Fibroblast of pulmonary artery (primary cell): ENCODE results near the gene CORO6.
"Not testable (repeated sequence)": the region's sequence is repeated elsewhere in the genome, so short reads cannot be mapped to it uniquely, and the experiment has no call there.

Experiments used
- DNase-seq: peaks from one replicate; pipeline ENCODE4 v3.0.0-alpha.2; 2010; ENCODE audit warnings: low read depth
- H3K4me3 ChIP-seq: replicated peaks from 2 replicates; pipeline ENCODE4 v1.5.1; 2011; ENCODE audit warnings: low read depth, mild to moderate bottlenecking, control low read depth, low read length, moderate library complexity
- TF ChIP-seq, protein P1 (sequence below): IDR thresholded peaks from 2 replicates; pipeline ENCODE4 v1.5.1; 2011; ENCODE audit warnings: mild to moderate bottlenecking, control low read depth, low read length, inconsistent platforms; ENCODE audit errors: missing control alignments

CORO6 gene

DNA sequence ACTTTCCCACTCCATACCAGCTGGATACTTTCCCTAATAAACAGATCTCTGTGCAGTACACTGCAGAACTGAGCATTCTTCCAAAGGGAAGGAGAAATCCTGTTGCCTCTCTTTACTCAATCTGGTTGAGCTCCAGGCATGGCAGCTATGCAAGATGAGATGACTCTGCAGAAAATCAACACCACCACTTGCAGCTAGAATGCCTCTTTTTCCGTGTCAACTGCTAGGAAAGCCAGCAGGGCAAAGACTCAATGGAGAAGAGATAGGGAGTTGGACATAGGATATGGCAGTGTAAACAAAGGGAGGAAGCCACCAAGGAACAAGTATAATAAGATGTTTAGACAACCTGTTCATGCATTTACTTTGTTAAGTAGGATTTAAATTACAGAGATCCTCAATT, 40.4 kb upstream of the CORO6 start:
- TF ChIP-seq, protein P1, sequence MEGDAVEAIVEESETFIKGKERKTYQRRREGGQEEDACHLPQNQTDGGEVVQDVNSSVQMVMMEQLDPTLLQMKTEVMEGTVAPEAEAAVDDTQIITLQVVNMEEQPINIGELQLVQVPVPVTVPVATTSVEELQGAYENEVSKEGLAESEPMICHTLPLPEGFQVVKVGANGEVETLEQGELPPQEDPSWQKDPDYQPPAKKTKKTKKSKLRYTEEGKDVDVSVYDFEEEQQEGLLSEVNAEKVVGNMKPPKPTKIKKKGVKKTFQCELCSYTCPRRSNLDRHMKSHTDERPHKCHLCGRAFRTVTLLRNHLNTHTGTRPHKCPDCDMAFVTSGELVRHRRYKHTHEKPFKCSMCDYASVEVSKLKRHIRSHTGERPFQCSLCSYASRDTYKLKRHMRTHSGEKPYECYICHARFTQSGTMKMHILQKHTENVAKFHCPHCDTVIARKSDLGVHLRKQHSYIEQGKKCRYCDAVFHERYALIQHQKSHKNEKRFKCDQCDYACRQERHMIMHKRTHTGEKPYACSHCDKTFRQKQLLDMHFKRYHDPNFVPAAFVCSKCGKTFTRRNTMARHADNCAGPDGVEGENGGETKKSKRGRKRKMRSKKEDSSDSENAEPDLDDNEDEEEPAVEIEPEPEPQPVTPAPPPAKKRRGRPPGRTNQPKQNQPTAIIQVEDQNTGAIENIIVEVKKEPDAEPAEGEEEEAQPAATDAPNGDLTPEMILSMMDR, result no peak
- DNase-seq, result peak; percentile 65
- H3K4me3 ChIP-seq, result no peak overlapping the region

DNA sequence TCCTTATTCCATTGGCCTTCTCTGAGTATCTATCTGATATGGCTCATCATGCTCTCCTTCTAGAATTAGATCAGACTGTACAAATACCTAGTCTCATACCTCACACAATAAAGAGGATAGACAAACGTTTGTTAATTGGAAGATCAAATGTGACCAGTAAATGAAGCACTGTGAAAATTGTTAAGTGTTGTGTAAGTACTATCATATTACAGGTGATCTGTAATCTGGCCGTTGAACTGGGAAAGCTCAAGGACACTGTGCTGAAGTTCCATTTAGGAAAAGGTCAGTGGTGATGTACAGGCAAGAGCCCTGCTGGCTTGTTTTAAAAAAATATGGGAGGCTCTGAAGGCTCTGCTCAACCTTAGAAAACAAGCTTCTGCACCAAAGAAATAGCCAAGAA, 38.5 kb upstream of the CORO6 start:
- TF ChIP-seq, protein P1, result no peak
- H3K4me3 ChIP-seq, result no peak overlapping the region
- no peak for DNase-seq

DNA sequence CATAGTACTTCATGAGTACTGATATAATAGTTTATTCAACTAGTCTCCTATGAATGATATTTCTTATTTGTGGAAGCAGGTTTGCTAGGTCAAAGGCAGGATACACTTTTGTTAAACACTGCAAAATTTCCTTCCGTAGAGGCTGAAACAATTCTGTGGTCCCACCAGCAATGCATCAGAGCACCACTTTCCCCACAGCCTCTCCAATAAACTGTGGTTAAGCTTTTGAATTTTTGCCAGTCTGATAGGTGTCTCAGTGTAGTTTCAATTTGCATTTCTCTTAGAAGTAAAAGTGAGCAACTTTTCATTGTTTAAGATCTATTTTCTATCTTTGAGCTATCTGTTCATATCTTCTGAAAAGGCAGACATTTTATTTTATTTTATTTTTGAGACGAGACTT, 36.4 kb upstream of the CORO6 start:
- TF ChIP-seq, protein P1, result no peak
- DNase-seq, result no peak
- H3K4me3 ChIP-seq, result no peak overlapping the region

DNA sequence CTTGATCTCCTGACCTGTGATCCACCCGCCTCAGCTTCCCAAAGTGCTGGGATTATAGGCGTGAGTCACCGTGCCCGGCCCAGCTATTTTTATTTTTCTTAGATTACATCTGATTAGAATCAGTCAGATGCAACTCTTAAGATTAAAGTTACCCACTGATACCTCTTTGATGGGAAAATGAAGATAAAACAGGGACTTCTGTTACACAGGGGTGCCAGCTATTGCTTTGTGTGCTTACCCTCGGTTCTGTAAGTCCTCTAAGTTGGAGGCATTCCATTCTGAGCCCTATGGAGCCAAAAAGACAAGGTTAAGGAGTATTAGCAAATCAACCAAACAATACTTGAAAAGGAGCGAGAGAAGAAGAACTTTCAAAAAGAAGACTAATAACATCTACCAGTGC, 32.6 kb upstream of the CORO6 start:
- H3K4me3 ChIP-seq, result no peak overlapping the region
- DNase-seq, result no peak
- TF ChIP-seq, protein P1, result no peak

DNA sequence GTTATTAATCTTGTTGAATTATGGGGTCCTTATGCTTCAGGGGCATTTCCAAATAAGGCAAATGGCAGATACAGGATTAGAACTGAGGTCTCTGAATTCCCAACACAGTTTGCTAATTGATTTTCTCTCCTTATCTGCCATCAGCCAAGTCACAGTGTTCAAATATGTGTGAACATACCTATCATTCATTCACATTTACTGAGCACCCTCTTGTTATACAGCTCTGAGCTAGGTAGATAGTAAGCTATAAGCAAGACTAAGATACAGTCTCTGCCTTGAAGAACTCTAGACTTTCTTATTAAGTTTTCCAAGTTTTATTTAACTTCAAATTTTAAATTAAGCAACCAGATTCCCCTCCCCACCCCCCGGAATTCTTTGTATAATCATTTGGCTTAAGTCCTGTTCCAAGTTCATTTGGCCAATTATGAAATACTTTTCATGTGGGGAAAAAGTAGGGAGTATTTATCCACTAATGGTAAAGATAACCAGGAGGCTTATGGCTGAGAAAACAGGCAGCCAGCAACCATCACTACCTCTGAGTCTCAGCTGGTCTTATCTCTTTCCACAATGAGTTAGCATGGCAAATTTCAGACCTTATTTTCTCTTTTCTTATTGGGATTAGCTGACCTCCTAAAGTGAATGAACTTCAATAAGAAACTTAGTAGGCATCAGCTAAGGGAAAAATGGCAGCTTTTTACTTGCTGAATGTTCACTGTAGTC, 31.4 kb upstream of the CORO6 start:
- DNase-seq, result peak; percentile 46
- TF ChIP-seq, protein P1, result no peak
- H3K4me3 ChIP-seq, result no peak overlapping the region

DNA sequence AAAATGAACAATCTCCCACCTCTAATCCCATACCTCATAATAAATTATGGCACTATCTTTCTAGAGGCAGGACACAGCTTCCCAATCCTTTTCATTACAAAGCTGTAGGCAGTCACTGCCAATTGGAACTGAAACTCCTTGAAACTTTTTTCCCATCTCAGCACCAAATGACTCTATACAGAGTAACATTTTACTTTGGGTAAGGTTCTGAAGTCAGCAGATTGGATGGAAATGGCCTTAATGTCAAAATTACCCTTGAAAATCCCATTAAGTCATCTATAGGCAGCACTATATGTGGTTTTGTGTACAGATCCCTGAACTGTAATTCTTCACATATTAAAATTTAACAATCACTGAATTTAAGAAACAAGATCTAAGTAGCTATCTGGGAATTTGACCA, 30.3 kb upstream of the CORO6 start:
- TF ChIP-seq, protein P1, result no peak
- no peak overlapping the region for H3K4me3 ChIP-seq
- DNase-seq, result no peak

DNA sequence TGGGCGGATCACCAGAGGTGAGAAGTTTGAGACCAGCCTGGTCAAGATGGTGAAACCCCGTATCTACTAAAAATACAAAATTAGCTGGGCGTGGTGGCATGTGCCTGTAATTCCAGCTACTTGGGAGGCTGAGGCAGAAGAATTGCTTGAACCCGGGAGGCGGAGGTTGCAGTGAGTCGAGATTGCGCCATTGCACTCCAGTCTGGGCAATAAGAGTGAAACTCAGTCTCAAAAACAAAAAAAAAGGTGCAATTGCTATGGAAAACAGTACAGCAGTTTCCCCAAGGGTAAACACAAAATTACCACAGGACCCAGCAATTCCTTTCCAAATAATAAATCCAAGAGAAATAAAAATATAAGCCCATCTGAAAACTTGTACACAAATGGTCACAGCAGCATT, 29.2 kb upstream of the CORO6 start:
- not testable (repeated sequence) for H3K4me3 ChIP-seq, DNase-seq
